Activated CD4-positive, alpha-beta T cell treated with anti-CD3 and anti-CD28 coated beads, Interleukin-2, amount 10 ng/mL, durations not matched to agents 24 days and 14 days (primary cell): ENCODE results near the gene PRKACA. TPM values are rescaled to one million over a fixed set of nuclear protein-coding genes. Genes with fewer than 3 reads are reported as not detected.
"Not testable (repeated sequence)": the region's sequence is repeated elsewhere in the genome, so short reads cannot be mapped to it uniquely, and the experiment has no call there.

Experiments used
- DNase-seq: peaks from one replicate; pipeline ENCODE4 v3.0.0; 2022
- H3K27ac Mint-ChIP-seq: one replicate; pipeline ENCODE4 v1.8.0; 2022; ENCODE audit warnings: mild to moderate bottlenecking, mixed read lengths
- H3K27me3 Mint-ChIP-seq: one replicate; pipeline ENCODE4 v1.8.0; 2022; ENCODE audit warnings: mixed read lengths
- H3K36me3 Mint-ChIP-seq: one replicate; pipeline ENCODE4 v1.8.0; 2022; ENCODE audit warnings: low read depth, mild to moderate bottlenecking, mixed read lengths
- H3K4me1 Mint-ChIP-seq: one replicate; pipeline ENCODE4 v1.8.0; 2021; ENCODE audit warnings: mixed read lengths
- H3K4me3 Mint-ChIP-seq: one replicate; pipeline ENCODE4 v1.8.0; 2022; ENCODE audit warnings: mild to moderate bottlenecking, moderate library complexity, mixed read lengths
- H3K9me3 Mint-ChIP-seq: one replicate; pipeline ENCODE4 v1.8.0; 2021; ENCODE audit warnings: mixed read lengths
- intact Hi-C: fragments of 100-400 bp; cut with micrococcal nuclease; formaldehyde crosslinking; loops from one replicate; pipeline ENCODE4 v1.15.1; 2023
- total RNA-seq: library from RNA; stranded (reverse); gene quantifications from 2 replicates; pipeline ENCODE4 v1.2.3, GENCODE V29; 2022

PRKACA gene
- total RNA-seq, 1 donor from 2014 or later: 64.7 TPM

- no peak overlapping the region for H3K4me3 Mint-ChIP-seq
These were observed 37.8 kb upstream of the PRKACA start for GRCh38 chr19:14155371-14155770.

DNA sequence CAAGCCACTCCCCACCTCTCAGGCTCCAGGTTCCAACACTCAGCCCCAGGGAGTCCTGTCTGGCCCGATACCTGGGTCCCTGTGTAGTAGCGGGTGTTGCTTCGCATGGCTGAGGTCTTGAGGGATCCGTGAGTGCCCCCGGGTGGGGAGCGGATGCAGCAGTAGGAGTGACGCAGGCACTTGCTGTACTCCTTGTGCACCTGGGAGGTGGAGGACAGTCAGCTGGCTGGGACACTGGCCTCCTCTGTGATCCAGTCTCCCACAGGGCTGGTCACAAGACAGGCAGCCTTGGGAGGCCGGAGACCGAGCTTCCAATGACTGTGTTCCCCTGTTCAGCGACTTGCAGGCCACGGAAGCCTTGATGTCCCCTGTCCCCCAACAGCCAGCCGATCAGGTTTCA is 35.2 kb upstream of the PRKACA start:
- intact Hi-C loops: no loop called here
- Mint-ChIP-seq H3K36me3 (peaks cover 5% of the 10 kb centered on the region), H3K4me3 (no peak overlapping the region), H3K27ac (no peak overlapping the region), H3K4me1 (peaks cover 19% of the 10 kb centered on the region), H3K9me3 (no peaks in the 10 kb centered on the region), H3K27me3 (no peaks in the 10 kb centered on the region)
- no peak for DNase-seq

More at GRCh38 chr19:14155371-14155770, 37.8 kb upstream of the PRKACA start:
- H3K36me3 Mint-ChIP-seq: peaks cover 8% of the 10 kb centered on the region
- H3K27me3 Mint-ChIP-seq: no peaks in the 10 kb centered on the region
- intact Hi-C loops: no loop called here
- DNase-seq: no peak
- no peaks in the 10 kb centered on the region for H3K4me1 Mint-ChIP-seq
- H3K27ac Mint-ChIP-seq: no peak overlapping the region
- no peaks in the 10 kb centered on the region for H3K9me3 Mint-ChIP-seq

DNA sequence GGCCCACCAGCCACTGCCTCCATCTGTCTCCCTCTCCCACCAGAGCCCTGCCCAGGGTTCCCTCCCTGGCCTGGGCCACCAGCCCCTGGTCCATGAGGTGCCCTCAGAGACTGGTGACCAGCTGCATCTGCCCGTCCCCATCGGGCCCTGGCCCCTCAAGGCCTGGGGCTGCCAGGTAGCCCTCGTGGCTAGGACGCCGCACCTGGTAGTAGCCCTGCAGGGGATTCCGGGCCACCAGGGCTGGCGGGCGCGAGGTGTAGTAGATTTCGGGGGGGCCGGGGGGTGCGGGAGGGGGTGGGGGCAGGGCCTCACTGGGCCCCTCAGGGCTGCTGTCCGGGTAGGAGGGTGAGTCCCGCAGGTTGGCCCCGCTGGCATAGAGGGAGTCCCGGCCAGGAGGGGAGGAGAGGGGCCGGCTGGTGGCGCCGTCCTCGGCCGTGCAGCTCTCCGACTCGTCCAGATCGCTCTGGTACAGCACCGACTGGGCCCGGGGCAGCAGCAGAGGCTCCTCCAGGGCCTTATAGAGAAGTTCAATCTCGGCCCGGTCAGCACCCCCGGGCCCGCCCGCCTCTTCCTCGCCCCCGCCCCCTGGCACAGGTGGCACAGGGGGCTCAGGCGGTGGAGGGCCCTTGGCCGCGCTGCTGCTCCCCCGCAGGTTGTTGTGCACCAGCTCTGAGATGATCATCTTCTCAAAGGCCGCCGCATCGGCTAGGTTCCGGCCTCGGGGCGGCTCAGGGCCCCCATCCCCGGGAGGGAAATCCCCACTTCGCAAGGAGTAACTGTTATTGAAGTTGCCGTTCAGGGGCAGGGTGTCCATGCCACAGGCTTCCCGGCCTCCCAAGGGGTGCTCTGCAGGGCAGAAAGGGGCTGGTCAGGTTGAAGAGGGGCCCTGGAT is 33.5 kb upstream of the PRKACA start:
- Mint-ChIP-seq H3K9me3 (no peaks in the 10 kb centered on the region), H3K36me3 (peaks cover 3% of the 10 kb centered on the region), H3K4me3 (no peak overlapping the region), H3K4me1 (peaks cover 23% of the 10 kb centered on the region), H3K27me3 (no peaks in the 10 kb centered on the region), H3K27ac (peak overlapping the region; percentile 20)
- peak; percentile 55 for DNase-seq
- intact Hi-C loops: no loop called here

DNA sequence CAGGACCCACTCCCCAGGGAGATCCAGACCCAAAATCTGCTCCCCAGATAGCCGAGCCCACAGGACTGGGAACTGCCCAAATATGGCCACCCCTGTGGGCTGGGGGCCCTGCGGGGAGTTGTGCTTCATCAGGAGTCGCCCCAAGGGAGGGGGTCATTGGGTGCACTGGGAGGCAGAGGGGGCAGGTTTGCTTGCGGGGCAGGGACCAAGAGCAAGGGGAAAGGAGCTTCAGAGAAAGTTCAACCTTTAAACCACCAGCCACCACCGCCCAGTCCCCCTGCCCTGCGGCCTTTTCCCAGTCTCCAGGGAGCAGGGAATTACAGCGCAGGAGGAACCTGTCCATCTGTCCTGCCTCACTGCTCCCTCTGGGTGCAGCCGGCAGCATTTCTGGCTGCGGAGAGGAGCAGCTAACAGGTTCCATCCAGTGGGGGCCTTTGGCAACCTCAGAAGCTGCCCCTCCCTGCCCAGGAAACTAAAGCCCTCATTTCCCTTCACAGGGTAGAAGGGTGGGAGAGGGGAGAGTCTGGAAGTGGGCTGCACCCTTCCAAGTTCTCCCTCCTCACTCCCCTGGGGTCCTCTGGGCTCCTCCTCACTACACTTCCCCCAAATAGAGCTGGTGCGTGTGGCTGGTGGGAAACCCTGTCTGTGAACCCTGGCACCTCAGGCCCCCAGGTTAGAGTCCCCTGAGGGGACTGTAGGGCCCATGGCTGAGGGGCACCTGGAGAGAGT is 32.6 kb upstream of the PRKACA start:
- Mint-ChIP-seq H3K4me1 (peaks cover 30% of the 10 kb centered on the region), H3K9me3 (no peaks in the 10 kb centered on the region), H3K27ac (peak overlapping the region; percentile 97), H3K27me3 (no peaks in the 10 kb centered on the region), H3K36me3 (peaks cover 1% of the 10 kb centered on the region), H3K4me3 (peak overlapping the region; percentile 83)
- peak; percentile 71 for DNase-seq
- intact Hi-C loops: no loop called here

- peaks cover 30% of the 10 kb centered on the region for H3K4me1 Mint-ChIP-seq
- H3K36me3 Mint-ChIP-seq: no peaks in the 10 kb centered on the region
- H3K27me3 Mint-ChIP-seq: no peaks in the 10 kb centered on the region
- H3K27ac Mint-ChIP-seq: peak overlapping the region; percentile 97
- H3K4me3 Mint-ChIP-seq: peak overlapping the region; percentile 83
- DNase-seq: peak; percentile 89
- intact Hi-C loops: no loop called here
- no peaks in the 10 kb centered on the region for H3K9me3 Mint-ChIP-seq
These were observed 32.0 kb upstream of the PRKACA start for GRCh38 chr19:14149509-14149994.

- DNase-seq: peak; percentile 58
- Mint-ChIP-seq H3K36me3 (no peaks in the 10 kb centered on the region), H3K27me3 (no peaks in the 10 kb centered on the region), H3K9me3 (no peaks in the 10 kb centered on the region), H3K4me3 (peak overlapping the region; percentile 83), H3K27ac (peak overlapping the region; percentile 97), H3K4me1 (peaks cover 30% of the 10 kb centered on the region)
- intact Hi-C loops: no loop called here
These were observed 31.3 kb upstream of the PRKACA start for GRCh38 chr19:14148751-14149410.

DNA sequence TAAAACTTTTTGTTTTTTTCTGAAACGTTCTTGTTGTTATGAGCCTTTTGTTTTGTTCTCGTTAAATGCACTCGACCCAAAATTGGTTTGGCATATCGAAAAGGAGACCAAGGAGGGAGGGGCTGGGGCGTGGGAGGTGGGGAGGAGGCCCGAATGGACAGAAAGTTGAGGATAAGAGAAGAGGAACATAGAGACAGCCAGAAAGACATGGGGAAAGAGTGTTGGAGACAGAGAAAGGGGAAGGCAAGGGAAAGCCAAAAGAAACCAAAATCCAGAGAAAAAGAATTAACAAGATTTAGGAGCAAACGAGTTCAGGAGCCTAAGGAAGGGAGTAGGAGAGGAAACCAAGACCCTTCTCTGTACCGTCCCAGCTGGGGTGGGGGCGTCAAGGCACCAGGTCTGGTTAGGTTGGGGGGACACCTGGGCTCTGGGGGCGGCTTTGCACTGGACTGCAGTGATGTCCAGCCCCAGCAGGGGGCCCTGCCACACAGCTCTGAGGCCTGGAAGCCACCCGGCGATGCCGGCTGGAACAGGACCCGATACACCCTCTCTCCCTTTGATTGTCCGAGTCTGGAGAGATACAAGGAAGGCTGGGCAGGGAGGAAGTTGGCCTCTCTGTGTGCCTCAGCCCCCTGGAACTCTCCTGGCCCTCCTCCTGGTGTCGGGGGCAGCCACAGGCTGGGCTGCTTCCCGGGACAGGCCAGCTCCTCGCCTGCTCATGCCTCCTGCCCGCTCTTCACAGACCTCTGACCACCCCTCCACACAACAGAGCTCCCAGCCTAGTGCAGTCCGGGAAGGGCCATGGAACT is 30.4 kb upstream of the PRKACA start:
- Mint-ChIP-seq H3K36me3 (no peaks in the 10 kb centered on the region), H3K27me3 (no peaks in the 10 kb centered on the region), H3K4me3 (peak overlapping the region; percentile 83), H3K9me3 (no peaks in the 10 kb centered on the region), H3K4me1 (peaks cover 30% of the 10 kb centered on the region), H3K27ac (peak overlapping the region; percentile 85)
- intact Hi-C loops: no loop called here
- DNase-seq: peak; percentile 85

DNA sequence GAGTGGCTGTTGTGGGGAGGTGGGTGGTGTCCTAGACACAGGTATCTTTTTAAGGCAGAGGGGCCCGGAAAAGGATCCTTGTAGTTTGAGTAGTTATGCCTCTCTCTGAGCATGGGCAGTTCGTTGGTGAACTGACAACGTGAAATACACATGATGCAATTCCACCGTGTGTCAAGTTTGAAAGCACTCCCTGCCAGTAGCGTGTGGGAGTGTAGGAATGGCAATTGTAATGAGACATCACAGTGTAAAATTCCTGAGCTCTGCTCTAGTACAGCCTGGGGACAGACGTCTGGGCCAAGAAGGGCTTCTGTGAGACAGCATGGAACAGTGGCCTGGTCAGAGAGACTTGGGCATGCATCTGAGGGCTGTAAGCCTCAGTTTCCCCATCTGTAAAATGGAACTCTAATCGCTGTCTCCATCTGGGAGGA is 29.2 kb upstream of the PRKACA start:
- no peaks in the 10 kb centered on the region for H3K36me3 Mint-ChIP-seq
- peak; percentile 52 for DNase-seq
- H3K4me3 Mint-ChIP-seq: no peak overlapping the region
- H3K27ac Mint-ChIP-seq: no peak overlapping the region
- H3K27me3 Mint-ChIP-seq: no peaks in the 10 kb centered on the region
- no peaks in the 10 kb centered on the region for H3K9me3 Mint-ChIP-seq
- peaks cover 36% of the 10 kb centered on the region for H3K4me1 Mint-ChIP-seq
- intact Hi-C loops: no loop called here

DNA sequence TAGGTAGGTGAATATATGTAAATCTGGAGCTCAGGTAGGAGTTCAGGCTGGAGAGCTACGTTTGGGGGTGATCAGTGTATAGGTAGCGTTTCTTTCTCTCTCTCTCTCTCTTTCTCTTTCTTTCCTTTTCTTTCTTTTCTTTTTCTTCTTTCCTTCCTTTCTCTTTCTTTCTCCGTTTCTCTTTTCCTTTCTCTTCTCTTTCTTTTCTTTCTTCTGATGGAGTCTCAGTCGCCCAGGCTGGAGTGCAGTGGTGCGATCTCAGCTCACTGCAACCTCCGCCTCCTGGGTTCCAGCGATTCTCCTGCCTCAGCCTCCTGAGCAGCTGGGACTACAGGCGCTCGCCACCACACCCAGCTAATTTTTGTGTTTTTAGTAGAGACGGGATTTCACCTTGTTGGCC is 28.6 kb upstream of the PRKACA start:
- DNase-seq, H3K4me3 Mint-ChIP-seq, H3K36me3 Mint-ChIP-seq, H3K27me3 Mint-ChIP-seq, intact Hi-C loops, H3K9me3 Mint-ChIP-seq: not testable (repeated sequence)
- Mint-ChIP-seq H3K27ac (peak overlapping the region; percentile 21), H3K4me1 (peaks cover 40% of the 10 kb centered on the region)

GRCh38 chr19:14145381-14145780 is 27.8 kb upstream of the PRKACA start:
- intact Hi-C loops: no loop called here
- peaks cover 42% of the 10 kb centered on the region for H3K4me1 Mint-ChIP-seq
- H3K4me3 Mint-ChIP-seq: no peak overlapping the region
- H3K27me3 Mint-ChIP-seq: no peaks in the 10 kb centered on the region
- H3K27ac Mint-ChIP-seq: no peak overlapping the region
- peaks cover 2% of the 10 kb centered on the region for H3K36me3 Mint-ChIP-seq
- DNase-seq: no peak
- H3K9me3 Mint-ChIP-seq: no peaks in the 10 kb centered on the region

DNA sequence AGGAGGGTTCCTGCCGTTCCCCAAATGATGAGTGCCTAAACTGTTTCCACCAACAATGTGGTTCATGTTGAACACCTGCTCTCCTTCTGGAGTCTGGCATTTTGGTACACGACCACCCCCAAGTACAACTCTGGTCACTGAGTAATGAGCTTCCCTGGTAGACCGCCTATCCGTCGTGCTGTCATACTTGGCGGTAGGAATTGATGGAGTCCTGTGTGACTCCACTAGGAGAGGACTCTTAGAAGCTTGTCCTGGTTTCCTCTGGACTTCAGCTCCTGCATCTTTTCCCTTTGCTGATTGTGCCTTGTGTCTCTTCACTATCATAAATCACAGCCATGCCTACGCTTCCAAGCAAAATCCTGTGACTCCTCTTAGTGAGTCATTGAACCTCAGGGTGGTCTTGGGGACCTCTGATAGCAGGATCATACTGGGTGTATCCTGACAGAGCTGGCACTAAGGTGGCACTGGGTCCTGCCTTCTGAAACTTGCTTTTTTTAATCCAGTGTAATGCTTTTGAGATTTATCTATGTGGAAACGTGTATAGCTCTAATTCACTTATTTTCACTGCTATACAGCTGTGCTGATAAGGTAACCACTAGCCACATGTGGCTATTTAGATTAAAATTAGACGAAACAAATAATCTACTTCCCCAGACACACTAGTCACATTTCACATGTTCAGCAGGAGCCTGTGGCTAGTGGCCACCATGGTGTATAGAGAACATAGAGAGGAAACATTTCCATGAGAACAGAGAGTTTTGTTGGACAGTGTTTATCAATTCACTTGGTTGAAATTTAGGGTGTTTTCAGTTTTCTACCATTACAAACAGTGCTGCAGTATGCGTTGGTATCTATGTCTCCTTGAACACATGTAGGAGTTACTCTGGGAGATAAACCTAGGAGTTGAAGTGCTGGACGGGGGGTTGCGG is 25.0 kb upstream of the PRKACA start:
- H3K9me3 Mint-ChIP-seq: no peaks in the 10 kb centered on the region
- H3K27ac Mint-ChIP-seq: no peak overlapping the region
- intact Hi-C loops: no loop called here
- no peak overlapping the region for H3K4me3 Mint-ChIP-seq
- H3K27me3 Mint-ChIP-seq: no peaks in the 10 kb centered on the region
- H3K36me3 Mint-ChIP-seq: peaks cover 10% of the 10 kb centered on the region
- peaks cover 33% of the 10 kb centered on the region for H3K4me1 Mint-ChIP-seq
- no peak for DNase-seq

GRCh38 chr19:14141041-14141440 is 23.5 kb upstream of the PRKACA start:
- intact Hi-C loops: no loop called here

More at GRCh38 chr19:14141041-14141440, 23.5 kb upstream of the PRKACA start:
- no peak overlapping the region for H3K4me3 Mint-ChIP-seq
- no peaks in the 10 kb centered on the region for H3K9me3 Mint-ChIP-seq
- H3K27me3 Mint-ChIP-seq: no peaks in the 10 kb centered on the region
- peaks cover 10% of the 10 kb centered on the region for H3K36me3 Mint-ChIP-seq
- peaks cover 31% of the 10 kb centered on the region for H3K4me1 Mint-ChIP-seq
- no peak for DNase-seq
- H3K27ac Mint-ChIP-seq: no peak overlapping the region
